Astrocyte of the cerebellum (primary cell): ENCODE measurements around the gene KCNMA1.

ENCODE experiments used
- DNase-seq: peaks from one replicate; pipeline ENCODE4 v3.0.0-alpha.2; 2011; ENCODE audit warnings: low read depth
- H3K4me3 ChIP-seq: 2 replicates; pipeline ENCODE4 v1.5.1; 2011; ENCODE audit warnings: mild to moderate bottlenecking, low read depth, low read length, moderate library complexity
- in situ Hi-C: cut with HindIII; loops from 2 replicates; pipeline ENCODE4 v1.10.0; 2017; ENCODE audit warnings: low sequenced_read_pairs
- TF ChIP-seq, protein P1 (sequence below): IDR thresholded peaks from 2 replicates; pipeline ENCODE4 v1.5.1; 2012; ENCODE audit warnings: low read length, low read depth, moderate library complexity, mild to moderate bottlenecking; ENCODE audit errors: missing control alignments

KCNMA1 gene

DNA sequence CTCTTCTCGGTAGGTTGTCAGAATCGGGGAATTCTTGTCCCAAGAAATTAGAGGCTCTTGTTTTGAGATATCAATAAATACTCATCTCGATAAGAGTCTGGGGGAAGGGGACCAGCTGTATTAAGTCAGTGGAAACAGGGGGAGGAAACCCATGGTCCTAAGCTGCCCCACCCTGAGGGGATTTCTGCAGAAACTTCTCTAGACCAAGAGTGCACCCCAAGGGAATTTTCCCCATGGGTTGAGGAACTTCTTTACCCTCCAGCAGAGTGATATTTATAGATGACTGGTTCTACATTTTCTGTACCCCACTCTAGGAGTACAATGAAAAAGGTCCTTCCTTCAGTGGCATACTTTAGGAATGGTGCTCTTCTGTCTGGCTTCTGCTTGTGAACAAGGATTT, 627.2 kb downstream of the KCNMA1 start:
- H3K4me3 ChIP-seq: no peak overlapping the region
- in situ Hi-C loops: no loop called here
- no peak for DNase-seq
- TF ChIP-seq, protein P1, sequence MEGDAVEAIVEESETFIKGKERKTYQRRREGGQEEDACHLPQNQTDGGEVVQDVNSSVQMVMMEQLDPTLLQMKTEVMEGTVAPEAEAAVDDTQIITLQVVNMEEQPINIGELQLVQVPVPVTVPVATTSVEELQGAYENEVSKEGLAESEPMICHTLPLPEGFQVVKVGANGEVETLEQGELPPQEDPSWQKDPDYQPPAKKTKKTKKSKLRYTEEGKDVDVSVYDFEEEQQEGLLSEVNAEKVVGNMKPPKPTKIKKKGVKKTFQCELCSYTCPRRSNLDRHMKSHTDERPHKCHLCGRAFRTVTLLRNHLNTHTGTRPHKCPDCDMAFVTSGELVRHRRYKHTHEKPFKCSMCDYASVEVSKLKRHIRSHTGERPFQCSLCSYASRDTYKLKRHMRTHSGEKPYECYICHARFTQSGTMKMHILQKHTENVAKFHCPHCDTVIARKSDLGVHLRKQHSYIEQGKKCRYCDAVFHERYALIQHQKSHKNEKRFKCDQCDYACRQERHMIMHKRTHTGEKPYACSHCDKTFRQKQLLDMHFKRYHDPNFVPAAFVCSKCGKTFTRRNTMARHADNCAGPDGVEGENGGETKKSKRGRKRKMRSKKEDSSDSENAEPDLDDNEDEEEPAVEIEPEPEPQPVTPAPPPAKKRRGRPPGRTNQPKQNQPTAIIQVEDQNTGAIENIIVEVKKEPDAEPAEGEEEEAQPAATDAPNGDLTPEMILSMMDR: no peak

DNA sequence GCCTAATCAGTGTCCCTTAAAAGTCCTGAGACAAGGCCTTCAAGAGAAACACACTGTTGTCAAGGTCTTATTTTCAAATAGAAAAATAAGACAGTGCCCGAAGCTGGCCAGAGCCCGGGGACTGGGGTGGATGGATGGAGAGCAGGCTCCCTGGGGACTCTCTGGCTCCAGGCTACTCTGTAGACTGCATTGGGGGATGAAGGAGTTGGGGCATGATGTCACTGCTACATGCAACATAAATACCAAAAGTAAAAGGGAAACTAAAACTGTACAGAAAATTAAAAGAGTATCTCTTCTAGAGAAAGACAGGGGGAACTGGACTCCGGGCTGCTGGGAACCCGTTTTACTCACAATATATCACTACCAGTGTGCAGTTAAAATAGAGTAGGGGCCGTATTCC, 629.8 kb downstream of the KCNMA1 start:
- no peak overlapping the region for H3K4me3 ChIP-seq
- DNase-seq: no peak
- in situ Hi-C loops: no loop called here
- TF ChIP-seq, protein P1: no peak

DNA sequence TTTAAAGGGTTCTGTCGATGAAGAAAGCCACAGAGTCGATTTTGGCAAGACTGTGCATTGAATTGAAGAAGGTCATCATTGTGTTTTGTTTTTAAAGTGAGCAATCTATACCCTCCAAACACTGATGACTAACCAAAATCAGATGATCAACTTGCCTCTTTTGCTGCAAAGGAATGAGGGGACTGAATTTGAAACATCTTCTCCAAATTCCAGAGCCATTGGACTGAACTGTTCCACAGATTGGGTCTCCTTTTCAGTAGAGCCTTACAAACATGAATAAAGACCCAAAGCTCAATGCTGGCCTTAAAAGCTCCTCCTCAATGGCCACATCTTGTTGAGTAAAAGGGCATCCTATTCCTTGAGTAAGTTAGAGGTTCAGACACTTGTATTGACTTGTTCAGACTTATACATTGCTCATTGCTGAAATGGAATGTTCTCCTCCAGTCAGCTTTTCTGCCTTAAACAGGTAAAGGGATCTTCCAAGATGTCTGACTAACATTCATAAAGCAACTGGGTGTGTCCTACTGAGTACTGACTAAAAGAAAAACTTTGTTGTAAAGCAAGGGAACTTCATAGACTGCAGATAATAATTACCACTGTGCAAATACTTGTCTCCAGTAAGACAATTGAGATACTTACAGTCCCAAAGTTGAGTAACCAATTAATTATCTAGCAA, 630.6 kb downstream of the KCNMA1 start:
- DNase-seq: no peak
- H3K4me3 ChIP-seq: no peak overlapping the region
- in situ Hi-C loops: no loop called here
- TF ChIP-seq, protein P1: no peak

DNA sequence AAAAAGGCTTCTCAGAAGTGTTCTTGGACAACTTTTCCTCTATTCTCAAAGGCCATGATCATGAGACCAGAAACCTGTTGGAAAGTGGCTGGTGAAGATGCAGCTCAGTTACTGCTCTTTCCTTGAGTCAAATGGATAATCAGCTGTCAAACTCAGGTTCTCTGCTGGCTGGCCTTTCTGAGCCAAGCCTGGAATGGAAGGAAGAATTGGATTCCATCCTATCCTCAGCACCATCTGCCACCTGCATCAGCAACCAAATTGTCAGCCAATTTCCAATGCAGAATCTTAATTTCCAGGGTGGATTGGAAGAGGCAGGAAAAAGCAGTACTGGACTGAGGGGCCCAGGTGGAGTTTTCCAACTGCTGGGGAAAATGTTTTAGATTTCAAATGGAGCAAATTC, 631.7 kb downstream of the KCNMA1 start:
- DNase-seq: no peak
- in situ Hi-C loops: no loop called here
- H3K4me3 ChIP-seq: no peak overlapping the region
- TF ChIP-seq, protein P1: no peak

DNA sequence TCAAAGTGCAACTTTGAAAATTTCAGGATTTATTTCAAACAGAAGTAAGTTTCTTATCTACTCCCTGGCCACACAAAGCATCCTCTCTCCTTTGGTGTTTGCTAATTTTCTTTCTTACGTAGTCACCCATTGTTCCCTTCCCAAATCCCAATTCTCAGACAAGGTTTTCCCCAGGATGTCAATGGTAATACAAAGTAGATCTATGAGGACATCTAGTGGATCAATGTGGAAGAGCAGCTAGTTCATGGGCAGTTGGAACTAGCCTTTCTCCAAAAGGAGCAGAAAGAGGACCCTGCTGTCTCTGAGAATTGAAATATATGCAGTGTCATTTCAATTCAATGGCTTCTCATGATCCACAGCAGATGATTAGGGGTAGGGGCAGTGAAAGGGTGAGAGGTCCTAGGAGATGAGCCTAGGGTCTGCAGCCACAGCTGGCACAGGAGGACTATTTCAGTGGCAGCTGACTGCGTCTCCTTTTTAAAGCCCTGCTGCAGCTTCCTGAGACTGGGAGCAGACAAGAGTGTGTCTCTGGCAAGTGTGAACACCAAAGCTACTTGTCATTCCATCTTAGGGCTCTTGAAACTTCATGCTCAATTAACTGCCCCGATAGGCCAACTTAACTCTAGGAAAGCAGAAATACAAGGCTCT, 632.6 kb downstream of the KCNMA1 start:
- in situ Hi-C loops: no loop called here
- H3K4me3 ChIP-seq: no peak overlapping the region
- DNase-seq: peak; percentile 55
- TF ChIP-seq, protein P1: peak; percentile 87

DNA sequence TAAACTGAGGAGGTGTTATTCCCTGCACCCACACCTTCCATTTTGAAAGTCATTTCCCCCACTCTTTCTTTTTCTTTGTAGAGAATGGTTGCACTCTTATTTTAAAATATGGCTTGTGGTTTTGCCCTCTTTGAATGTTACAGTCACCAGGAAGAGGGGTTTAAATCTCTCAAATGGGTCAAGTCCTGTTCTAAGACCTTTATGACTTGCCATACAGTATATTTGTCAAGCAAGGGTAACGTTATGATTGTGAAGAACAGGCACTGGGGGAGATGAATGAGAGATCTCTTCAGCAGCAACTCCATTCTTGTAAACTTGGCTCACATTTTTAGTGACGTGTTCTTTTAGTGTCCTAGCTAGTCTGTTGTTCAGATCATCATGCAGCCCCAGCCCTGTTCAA, 634.7 kb downstream of the KCNMA1 start:
- no peak overlapping the region for H3K4me3 ChIP-seq
- TF ChIP-seq, protein P1: no peak
- in situ Hi-C loops: no loop called here

More for the DNA sequence above, 634.7 kb downstream of the KCNMA1 start:
- no peak for DNase-seq
